Subcutaneous abdominal adipose tissue (tissue), 5 donors: Measurements from ENCODE around the gene CORT.

ENCODE experiments used
- H3K27ac ChIP-seq: one replicate; pipeline ENCODE4 v1.7.0; 2013; ENCODE audit warnings: low read depth, mild to moderate bottlenecking, inconsistent platforms, low read length, moderate library complexity
- H3K27me3 ChIP-seq, 5 donors: one replicate each; pipeline ENCODE4 v1.7.0; 2013; ENCODE audit warnings: low read length in 5 of 5, inconsistent platforms in 1 of 5; ENCODE audit not compliant: control insufficient read depth in 5 of 5, insufficient read depth in 4 of 5
- H3K36me3 ChIP-seq, 5 donors: one replicate each; pipeline ENCODE4 v1.7.0; 2013; ENCODE audit warnings: low read length in 5 of 5; ENCODE audit not compliant: control insufficient read depth in 5 of 5, insufficient read depth in 5 of 5
- H3K4me1 ChIP-seq, 5 donors: one replicate each; pipeline ENCODE4 v1.7.0; 2013; ENCODE audit warnings: low read length in 5 of 5, mild to moderate bottlenecking in 3 of 5, moderate library complexity in 1 of 5; ENCODE audit not compliant: control insufficient read depth in 5 of 5, insufficient read depth in 5 of 5
- H3K4me3 ChIP-seq, 5 donors: one replicate each; pipeline ENCODE4 v1.7.0; 2013; ENCODE audit warnings: low read length in 5 of 5, low read depth in 1 of 5
- H3K9ac ChIP-seq, 5 donors: one replicate each; pipeline ENCODE4 v1.7.0; 2013; ENCODE audit warnings: low read length in 5 of 5, mild to moderate bottlenecking in 4 of 5, moderate library complexity in 3 of 5
- H3K9me3 ChIP-seq, 5 donors: one replicate each; pipeline ENCODE4 v1.7.0; 2013; ENCODE audit warnings: low read length in 5 of 5; ENCODE audit not compliant: control insufficient read depth in 5 of 5
- donor health status: healthy.
- donor health status: healthy.
- donor health status: healthy.
- donor health status: healthy.
- donor health status: healthy.

Gene CORT

DNA sequence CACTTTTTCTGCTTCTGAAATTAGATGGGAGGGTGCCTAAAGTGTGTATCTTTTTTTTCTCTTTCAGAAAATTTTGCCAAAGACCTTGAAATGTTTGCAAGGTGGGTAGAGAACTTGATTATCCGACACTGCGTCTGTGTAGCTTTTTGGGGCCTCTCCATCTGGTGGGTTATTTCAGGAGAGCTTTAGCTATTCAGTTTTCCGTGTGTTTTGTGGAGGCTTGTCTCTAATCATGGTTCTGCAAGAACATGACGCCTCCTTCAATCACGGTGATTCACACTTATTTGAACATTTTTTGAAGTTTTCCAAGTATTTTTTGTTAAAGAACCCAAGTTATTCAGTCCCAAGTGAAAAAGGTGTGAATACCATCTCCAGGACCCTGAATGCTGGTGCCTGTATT is 15.2 kb upstream of the CORT start:
- H3K4me1 ChIP-seq: peaks cover 6 to 18% (median 15%) of the 10 kb centered on the region in 5 donors
- no peaks in the 10 kb centered on the region for H3K9me3 ChIP-seq
- H3K27me3 ChIP-seq: no peaks in the 10 kb centered on the region
- no peak overlapping the region for H3K4me3 ChIP-seq
- H3K27ac ChIP-seq: no peak overlapping the region
- no peaks in the 10 kb centered on the region for H3K36me3 ChIP-seq
- H3K9ac ChIP-seq: no peak overlapping the region

DNA sequence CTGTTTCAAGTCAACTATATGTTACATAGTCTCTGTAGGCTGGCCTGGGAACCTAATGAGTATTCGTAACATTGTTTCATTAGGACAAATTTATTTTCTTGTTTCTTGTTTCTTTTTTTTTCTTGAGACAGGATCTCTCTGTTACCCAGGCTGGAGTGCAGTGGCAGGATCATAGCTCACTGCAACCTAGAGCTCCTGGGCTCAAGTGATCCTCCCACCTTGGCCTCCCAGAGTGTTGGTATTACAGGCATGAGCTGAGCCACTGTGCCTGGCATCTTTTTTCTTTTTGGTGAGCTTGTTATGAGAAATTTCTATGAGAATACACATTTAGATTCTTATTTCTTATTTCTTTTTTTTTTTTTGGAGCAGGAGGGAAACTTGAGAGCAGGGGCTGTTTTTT is 12.8 kb upstream of the CORT start:
- H3K4me1 ChIP-seq: no peaks in the 10 kb centered on the region
- H3K9me3 ChIP-seq: no peaks in the 10 kb centered on the region
- H3K9ac ChIP-seq: no peak overlapping the region
- peaks cover 0 to 4% (median 0%) of the 10 kb centered on the region in 5 donors for H3K36me3 ChIP-seq
- H3K4me3 ChIP-seq: no peak overlapping the region
- H3K27ac ChIP-seq: no peak overlapping the region
- no peaks in the 10 kb centered on the region for H3K27me3 ChIP-seq

DNA sequence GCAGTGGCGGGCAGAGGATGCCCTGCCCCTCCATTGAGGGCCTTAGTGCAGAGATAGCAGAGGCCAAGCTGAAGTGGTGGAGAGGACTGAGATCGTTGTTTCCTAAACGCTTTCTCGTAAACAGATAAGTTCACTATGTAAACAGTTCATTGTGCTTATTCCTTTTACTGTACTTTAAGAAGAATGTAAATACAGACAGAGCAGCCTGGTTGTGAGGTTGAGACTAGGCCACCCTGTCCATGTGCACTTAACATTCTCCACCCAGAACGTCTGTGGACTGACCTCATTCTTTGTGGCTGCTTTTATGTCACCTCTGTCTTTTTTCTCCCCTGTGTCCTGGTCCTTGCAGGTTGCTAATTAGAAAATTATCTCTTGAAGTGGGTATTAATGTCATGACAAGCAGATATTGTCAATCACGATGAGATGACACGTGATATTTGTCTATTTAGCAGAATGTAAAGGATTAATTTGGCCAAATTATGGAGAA is 11.1 kb upstream of the CORT start:
- no peak overlapping the region for H3K9ac ChIP-seq
- no peaks in the 10 kb centered on the region for H3K27me3 ChIP-seq
- no peaks in the 10 kb centered on the region for H3K4me1 ChIP-seq
- no peaks in the 10 kb centered on the region for H3K9me3 ChIP-seq
- H3K27ac ChIP-seq: no peak overlapping the region
- H3K4me3 ChIP-seq: no peak overlapping the region
- H3K36me3 ChIP-seq: peaks cover 0 to 4% (median 0%) of the 10 kb centered on the region in 5 donors

DNA sequence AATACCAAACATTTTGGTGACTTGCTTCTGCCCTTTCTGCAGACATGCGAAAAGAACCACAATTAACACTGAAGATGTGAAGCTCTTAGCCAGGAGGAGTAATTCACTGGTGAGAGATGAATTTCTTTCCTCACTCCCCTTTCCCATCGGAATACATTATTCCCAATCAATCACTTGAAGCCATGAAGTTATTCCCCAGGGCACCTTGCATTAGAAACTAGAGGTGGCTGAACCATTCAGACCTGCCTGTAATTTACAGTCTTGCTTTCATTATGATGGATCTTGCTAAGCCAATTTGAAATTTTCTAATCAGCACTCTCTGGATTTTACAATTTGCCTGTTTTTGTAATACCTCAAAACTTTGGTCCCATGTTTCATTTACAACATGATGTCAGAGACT is 9.5 kb upstream of the CORT start:
- H3K9ac ChIP-seq: no peak overlapping the region

DNA sequence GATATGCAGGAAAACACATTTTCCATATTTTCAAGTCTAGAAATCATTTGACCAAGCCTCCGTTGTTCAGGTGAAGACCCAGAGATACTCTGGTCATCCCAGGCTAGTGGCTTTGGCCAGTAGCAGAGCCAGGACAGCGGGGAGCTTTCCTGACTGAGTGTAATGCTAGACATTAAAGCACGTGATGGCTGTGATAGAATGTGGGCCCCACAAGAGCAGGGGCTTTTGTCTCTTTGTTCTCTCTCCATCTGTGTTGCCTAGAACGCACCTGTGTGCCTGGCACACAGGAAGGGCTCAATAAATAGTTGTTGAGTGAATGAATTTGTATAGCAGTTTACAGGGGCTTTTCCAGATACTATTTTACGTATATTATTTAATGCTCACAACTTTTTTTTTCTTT is 9.0 kb upstream of the CORT start:
- H3K9ac ChIP-seq: no peak overlapping the region
- H3K4me3 ChIP-seq: no peak overlapping the region
- no peaks in the 10 kb centered on the region for H3K27me3 ChIP-seq
- no peaks in the 10 kb centered on the region for H3K4me1 ChIP-seq
- no peaks in the 10 kb centered on the region for H3K9me3 ChIP-seq
- H3K27ac ChIP-seq: no peak overlapping the region
- peaks cover 0 to 10% (median 3%) of the 10 kb centered on the region in 5 donors for H3K36me3 ChIP-seq

More for the DNA sequence above, 9.5 kb upstream of the CORT start:
- H3K27ac ChIP-seq: no peak overlapping the region
- no peak overlapping the region for H3K4me3 ChIP-seq
- H3K4me1 ChIP-seq: no peaks in the 10 kb centered on the region
- no peaks in the 10 kb centered on the region for H3K27me3 ChIP-seq
- no peaks in the 10 kb centered on the region for H3K9me3 ChIP-seq
- H3K36me3 ChIP-seq: peaks cover 0 to 10% (median 3%) of the 10 kb centered on the region in 5 donors

DNA sequence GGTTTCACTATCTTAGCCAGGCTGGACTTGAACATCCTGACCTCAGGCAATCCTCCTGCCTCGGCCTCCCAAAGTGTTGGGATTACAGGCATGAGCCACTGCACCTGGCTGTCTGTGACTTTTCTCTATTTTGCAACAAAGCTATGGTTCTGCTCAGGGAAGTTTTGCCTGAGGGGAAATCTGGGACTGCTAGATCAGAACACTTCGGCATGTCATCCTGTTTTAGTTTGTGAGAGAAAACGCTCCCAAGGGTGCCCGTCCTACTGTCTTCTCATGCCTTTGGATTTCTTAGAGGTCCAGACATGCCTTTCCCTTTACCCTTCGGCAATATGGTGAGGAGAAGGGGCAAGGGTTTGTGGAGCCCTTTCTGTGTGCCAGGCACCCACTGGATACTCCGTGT is 5.6 kb upstream of the CORT start:
- Histone ChIP-seq H3K4me3 (no peak overlapping the region), H3K9ac (no peak overlapping the region), H3K36me3 (peaks cover 0 to 10% (median 3%) of the 10 kb centered on the region in 5 donors), H3K27ac (no peak overlapping the region), H3K9me3 (no peaks in the 10 kb centered on the region), H3K27me3 (peaks cover 0 to 2% (median 0%) of the 10 kb centered on the region in 5 donors), H3K4me1 (no peaks in the 10 kb centered on the region)

DNA sequence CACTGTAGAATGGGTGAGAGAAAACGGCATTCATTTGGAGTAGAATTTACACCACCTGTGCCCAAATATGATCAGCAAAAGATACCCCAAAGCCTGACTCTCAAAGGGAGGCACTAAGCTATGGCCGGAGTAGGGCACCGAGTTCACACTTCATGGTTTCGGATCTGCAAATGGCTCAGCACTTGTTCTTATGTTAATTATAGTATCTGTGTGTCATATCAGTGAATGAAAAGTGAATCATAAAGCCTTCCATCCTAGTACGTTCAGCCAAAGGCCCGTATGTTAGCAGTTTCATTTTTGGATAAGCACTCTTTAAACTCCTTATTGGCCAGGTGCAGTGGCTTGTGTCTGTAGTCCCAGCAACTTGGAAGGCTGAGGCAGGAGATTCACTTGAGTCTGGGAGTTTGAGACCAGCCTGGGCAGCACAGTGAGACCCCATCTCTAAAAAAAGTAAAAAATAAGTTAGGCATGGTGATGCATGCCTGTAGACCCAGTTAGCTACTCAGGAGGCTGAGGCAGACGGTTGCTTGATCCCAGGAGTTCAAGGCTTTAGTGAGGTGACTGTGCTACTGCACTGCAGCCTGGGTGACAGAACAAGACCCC is 4.9 kb upstream of the CORT start:
- Histone ChIP-seq H3K36me3 (peaks cover 0 to 10% (median 3%) of the 10 kb centered on the region in 5 donors), H3K27me3 (peaks cover 0 to 8% (median 5%) of the 10 kb centered on the region in 5 donors), H3K4me3 (no peak overlapping the region), H3K4me1 (peaks cover 0 to 5% (median 0%) of the 10 kb centered on the region in 5 donors), H3K9ac (no peak overlapping the region), H3K27ac (no peak overlapping the region), H3K9me3 (no peaks in the 10 kb centered on the region)

DNA sequence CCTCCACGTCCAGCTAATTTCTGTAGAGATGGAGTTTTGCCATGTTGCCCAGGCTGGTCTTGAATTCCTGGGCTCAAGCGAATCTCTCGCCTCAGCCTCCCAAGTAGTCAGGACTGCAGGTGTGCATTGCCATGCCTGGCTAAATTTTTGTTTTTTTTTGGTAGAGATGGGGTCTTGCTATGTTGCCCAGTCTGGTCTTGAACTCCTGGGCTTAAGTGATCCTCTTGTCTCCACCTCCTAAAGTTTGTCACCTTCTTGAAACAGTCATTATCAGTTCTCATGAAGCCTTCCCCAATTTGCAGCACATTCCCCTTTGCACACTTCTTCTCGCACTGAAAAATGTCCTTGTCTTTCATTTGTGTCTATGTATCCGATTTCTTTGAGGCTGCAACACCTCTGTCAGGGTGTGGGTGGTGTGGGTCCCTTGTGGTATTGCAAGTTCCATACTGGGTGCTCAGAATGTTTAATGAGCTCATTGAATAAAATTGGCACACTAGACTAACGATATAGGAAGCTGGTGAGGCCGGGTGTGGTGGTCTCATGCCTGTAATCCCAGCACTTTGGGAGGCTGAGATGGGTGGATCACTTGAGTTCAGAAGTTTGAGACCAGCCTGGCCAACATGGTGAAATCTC is 2.9 kb upstream of the CORT start:
- Histone ChIP-seq H3K27ac (no peak overlapping the region), H3K9ac (no peak overlapping the region), H3K4me3 (no peak overlapping the region), H3K9me3 (no peaks in the 10 kb centered on the region), H3K36me3 (peaks cover 0 to 7% (median 3%) of the 10 kb centered on the region in 5 donors), H3K27me3 (peaks cover 6 to 15% (median 11%) of the 10 kb centered on the region in 5 donors), H3K4me1 (peaks cover 0 to 17% (median 8%) of the 10 kb centered on the region in 5 donors)

DNA sequence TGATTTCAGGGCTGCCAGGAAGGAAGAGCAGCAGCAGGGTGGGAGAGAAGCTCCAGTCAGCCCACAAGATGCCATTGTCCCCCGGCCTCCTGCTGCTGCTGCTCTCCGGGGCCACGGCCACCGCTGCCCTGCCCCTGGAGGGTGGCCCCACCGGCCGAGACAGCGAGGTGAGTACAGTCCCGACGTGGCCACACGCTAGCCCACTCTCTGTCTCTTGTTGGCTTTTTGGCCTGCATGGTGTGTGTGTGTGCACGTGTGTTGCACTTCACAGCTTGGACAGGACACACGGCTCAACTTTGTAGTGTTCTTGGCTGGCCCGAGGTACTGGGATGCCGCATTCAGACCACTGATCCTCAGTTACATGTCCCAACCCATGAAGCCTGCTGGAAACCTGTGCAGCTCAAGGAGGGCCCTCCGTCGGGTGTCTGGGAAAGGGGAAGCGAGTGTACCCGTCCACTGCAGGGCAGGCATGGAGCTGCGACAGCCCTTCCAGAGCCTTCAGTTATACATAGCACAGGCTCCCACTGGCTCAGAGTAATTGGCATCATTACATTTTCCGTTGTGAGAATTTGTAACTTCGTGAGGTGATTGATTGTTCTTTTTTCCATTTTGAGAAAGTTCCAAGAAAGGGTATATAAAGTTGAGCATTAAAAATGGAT is 454 bp downstream of the CORT start:
- no peaks in the 10 kb centered on the region for H3K9me3 ChIP-seq

DNA sequence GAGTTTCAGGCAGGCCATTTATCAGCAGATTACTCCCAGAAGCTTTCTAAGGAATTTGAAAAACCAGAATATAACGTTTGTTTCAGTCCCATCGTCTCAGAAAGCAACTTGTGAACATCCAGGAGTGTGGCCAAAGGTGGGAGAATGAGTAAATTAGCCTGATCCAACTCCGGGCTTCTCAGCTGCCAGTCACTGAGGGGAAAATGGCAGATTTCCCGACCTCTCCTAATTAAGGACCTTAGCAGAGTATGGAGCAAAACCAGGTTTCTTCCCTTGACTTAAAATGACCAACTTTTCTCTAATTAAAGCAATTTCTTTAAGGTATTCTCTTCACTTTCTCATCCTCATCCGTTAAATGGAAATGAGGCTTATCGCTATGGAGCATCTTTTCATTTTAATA is 1.0 kb downstream of the CORT start:
- H3K27me3 ChIP-seq: peaks cover 6 to 15% (median 11%) of the 10 kb centered on the region in 5 donors
- H3K36me3 ChIP-seq: no peaks in the 10 kb centered on the region
- H3K4me3 ChIP-seq: peak overlapping the region in 1 of 5 donors; percentile 17
- no peak overlapping the region for H3K27ac ChIP-seq
- H3K9me3 ChIP-seq: no peaks in the 10 kb centered on the region
- peaks cover 0 to 17% (median 8%) of the 10 kb centered on the region in 5 donors for H3K4me1 ChIP-seq
- no peak overlapping the region for H3K9ac ChIP-seq

More for the DNA sequence above, 454 bp downstream of the CORT start:
- H3K36me3 ChIP-seq: no peaks in the 10 kb centered on the region
- H3K27me3 ChIP-seq: peaks cover 6 to 15% (median 11%) of the 10 kb centered on the region in 5 donors
- H3K27ac ChIP-seq: no peak overlapping the region
- H3K9ac ChIP-seq: peak overlapping the region in 1 of 5 donors; percentile 21
- peak overlapping the region in 1 of 5 donors; percentile 2 for H3K4me3 ChIP-seq
- H3K4me1 ChIP-seq: peaks cover 0 to 17% (median 8%) of the 10 kb centered on the region in 5 donors
